HepG2 (cell line): ENCODE measurements around the gene SSU72. TPM values are rescaled to one million over a fixed set of nuclear protein-coding genes. Genes with fewer than 3 reads are reported as not detected.

Experiments
- SRY ChIP-seq: sonication (generic); formaldehyde crosslinking; IDR thresholded peaks from 2 replicates; pipeline ENCODE4 v1.8.0; 2022; ENCODE audit warnings: mild to moderate bottlenecking, missing genetic modification reagents
- ZNF274 ChIP-seq: sonication (generic); formaldehyde crosslinking; IDR thresholded peaks from 2 replicates; pipeline ENCODE4 v1.5.1; 2020; ENCODE audit warnings: mild to moderate bottlenecking, missing genetic modification reagents
- ZNF879 ChIP-seq: sonication (generic); formaldehyde crosslinking; IDR thresholded peaks from 2 replicates; pipeline ENCODE4 v1.8.1; 2023; ENCODE audit warnings: missing genetic modification reagents
- polyA plus RNA-seq, 8 experiments: library from polyadenylated mRNA; depleted of rRNA in 3 of 8; stranded (reverse) in 7 of 8; unstranded in 1 of 8; fragments of >200 nt; fragmentation: Illumina TruSeq in 4 of 8; extraction: Trizol in 4 of 8; gene quantifications; 2 replicates each; pipeline versions ENCODE4 v1.2.1 to v1.2.3, GENCODE V29; 2011 to 2016; ENCODE audit warnings: low read depth in 4 of 8, missing spikeins in 1 of 8, mixed read lengths in 1 of 8; ENCODE audit not compliant: insufficient read depth in 1 of 8
- total RNA-seq, 5 experiments: library from RNA; depleted of rRNA; stranded (reverse); fragments of >200 nt; fragmentation: Illumina TruSeq; extraction: Trizol; gene quantifications; 2 replicates each; pipeline ENCODE4 v1.2.3, GENCODE V29; 2016; ENCODE audit warnings: low read depth in 1 of 5
- TF ChIP-seq, protein P1 (sequence below): sonication (generic); formaldehyde crosslinking; conservative IDR thresholded peaks from 2 replicates; pipeline ENCODE4 v1.4.0; 2020; ENCODE audit warnings: mild to moderate bottlenecking, missing genetic modification reagents, moderate library complexity
- TF ChIP-seq, protein P2 (sequence below): sonication (generic); formaldehyde crosslinking; IDR thresholded peaks from 2 replicates; pipeline ENCODE4 v1.4.0; 2020; ENCODE audit warnings: mild to moderate bottlenecking, missing genetic modification reagents, borderline replicate concordance
- TF ChIP-seq, protein P3 (sequence below): sonication (generic); formaldehyde crosslinking; conservative IDR thresholded peaks from 2 replicates; pipeline ENCODE4 v1.8.0; 2022; ENCODE audit warnings: missing genetic modification reagents
- TF ChIP-seq, protein P4 (sequence below): sonication (generic); formaldehyde crosslinking; IDR thresholded peaks from 2 replicates; pipeline ENCODE4 v1.4.0; 2020; ENCODE audit warnings: missing genetic modification reagents, borderline replicate concordance
- TF ChIP-seq, protein P5 (sequence below): sonication (generic); formaldehyde crosslinking; IDR thresholded peaks from 2 replicates; pipeline ENCODE4 v1.4.0; 2020; ENCODE audit warnings: mild to moderate bottlenecking, missing genetic modification reagents

Gene SSU72
- total and polyA plus RNA-seq, 2 of the 13 experiments (the other 11 are each of a cell fraction or from before 2014, with no cell fraction given) = 42.8 to 67.1 TPM

DNA sequence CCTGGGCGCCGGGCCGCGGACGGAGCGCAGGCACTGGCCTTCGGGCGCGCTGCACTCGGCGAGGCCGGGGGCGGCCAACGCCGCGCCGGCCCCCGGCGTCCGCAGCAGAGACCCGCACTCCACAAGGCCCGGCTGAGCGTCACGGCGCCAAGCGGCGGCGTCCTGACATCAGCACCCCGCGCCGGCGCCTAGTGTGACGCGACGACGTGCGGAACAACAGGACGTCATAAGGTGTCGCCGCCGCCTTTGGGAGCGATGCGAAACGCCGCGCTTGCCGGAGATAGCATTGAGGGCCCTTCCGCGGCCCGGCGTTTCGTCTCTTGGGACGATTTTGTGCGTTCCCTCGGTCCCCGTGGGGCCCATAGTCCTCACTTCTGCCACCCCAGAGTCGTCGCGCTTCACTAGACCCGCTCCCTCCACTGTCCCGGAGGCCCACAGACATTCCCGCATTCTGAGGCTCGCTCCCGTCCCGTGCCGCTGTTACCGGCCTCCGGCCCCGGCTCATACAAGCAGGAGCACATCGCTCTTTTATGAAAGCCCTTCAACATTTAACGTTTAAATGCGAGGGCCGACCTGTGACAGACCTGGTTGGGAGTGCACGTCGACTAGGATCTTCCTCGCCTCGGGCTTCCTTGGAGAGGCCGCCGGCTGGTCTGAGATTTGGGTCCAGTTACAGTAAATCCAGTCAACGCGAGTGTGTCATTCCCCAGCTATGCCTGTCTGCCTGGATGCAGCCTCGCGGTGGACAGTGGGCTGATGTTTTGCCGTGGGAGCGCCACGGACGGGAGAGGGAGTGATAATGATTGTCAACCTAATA lies at the start of gene SSU72 (continued):
- TF ChIP-seq, protein P1, sequence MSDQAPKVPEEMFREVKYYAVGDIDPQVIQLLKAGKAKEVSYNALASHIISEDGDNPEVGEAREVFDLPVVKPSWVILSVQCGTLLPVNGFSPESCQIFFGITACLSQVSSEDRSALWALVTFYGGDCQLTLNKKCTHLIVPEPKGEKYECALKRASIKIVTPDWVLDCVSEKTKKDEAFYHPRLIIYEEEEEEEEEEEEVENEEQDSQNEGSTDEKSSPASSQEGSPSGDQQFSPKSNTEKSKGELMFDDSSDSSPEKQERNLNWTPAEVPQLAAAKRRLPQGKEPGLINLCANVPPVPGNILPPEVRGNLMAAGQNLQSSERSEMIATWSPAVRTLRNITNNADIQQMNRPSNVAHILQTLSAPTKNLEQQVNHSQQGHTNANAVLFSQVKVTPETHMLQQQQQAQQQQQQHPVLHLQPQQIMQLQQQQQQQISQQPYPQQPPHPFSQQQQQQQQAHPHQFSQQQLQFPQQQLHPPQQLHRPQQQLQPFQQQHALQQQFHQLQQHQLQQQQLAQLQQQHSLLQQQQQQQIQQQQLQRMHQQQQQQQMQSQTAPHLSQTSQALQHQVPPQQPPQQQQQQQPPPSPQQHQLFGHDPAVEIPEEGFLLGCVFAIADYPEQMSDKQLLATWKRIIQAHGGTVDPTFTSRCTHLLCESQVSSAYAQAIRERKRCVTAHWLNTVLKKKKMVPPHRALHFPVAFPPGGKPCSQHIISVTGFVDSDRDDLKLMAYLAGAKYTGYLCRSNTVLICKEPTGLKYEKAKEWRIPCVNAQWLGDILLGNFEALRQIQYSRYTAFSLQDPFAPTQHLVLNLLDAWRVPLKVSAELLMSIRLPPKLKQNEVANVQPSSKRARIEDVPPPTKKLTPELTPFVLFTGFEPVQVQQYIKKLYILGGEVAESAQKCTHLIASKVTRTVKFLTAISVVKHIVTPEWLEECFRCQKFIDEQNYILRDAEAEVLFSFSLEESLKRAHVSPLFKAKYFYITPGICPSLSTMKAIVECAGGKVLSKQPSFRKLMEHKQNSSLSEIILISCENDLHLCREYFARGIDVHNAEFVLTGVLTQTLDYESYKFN (CRISPR knock-in tag) = no peak
- TF ChIP-seq, protein P2, sequence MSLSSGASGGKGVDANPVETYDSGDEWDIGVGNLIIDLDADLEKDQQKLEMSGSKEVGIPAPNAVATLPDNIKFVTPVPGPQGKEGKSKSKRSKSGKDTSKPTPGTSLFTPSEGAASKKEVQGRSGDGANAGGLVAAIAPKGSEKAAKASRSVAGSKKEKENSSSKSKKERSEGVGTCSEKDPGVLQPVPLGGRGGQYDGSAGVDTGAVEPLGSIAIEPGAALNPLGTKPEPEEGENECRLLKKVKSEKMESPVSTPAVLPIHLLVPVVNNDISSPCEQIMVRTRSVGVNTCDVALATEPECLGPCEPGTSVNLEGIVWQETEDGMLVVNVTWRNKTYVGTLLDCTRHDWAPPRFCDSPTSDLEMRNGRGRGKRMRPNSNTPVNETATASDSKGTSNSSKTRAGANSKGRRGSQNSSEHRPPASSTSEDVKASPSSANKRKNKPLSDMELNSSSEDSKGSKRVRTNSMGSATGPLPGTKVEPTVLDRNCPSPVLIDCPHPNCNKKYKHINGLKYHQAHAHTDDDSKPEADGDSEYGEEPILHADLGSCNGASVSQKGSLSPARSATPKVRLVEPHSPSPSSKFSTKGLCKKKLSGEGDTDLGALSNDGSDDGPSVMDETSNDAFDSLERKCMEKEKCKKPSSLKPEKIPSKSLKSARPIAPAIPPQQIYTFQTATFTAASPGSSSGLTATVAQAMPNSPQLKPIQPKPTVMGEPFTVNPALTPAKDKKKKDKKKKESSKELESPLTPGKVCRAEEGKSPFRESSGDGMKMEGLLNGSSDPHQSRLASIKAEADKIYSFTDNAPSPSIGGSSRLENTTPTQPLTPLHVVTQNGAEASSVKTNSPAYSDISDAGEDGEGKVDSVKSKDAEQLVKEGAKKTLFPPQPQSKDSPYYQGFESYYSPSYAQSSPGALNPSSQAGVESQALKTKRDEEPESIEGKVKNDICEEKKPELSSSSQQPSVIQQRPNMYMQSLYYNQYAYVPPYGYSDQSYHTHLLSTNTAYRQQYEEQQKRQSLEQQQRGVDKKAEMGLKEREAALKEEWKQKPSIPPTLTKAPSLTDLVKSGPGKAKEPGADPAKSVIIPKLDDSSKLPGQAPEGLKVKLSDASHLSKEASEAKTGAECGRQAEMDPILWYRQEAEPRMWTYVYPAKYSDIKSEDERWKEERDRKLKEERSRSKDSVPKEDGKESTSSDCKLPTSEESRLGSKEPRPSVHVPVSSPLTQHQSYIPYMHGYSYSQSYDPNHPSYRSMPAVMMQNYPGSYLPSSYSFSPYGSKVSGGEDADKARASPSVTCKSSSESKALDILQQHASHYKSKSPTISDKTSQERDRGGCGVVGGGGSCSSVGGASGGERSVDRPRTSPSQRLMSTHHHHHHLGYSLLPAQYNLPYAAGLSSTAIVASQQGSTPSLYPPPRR (CRISPR knock-in tag) = no peak
- TF ChIP-seq, protein P3, sequence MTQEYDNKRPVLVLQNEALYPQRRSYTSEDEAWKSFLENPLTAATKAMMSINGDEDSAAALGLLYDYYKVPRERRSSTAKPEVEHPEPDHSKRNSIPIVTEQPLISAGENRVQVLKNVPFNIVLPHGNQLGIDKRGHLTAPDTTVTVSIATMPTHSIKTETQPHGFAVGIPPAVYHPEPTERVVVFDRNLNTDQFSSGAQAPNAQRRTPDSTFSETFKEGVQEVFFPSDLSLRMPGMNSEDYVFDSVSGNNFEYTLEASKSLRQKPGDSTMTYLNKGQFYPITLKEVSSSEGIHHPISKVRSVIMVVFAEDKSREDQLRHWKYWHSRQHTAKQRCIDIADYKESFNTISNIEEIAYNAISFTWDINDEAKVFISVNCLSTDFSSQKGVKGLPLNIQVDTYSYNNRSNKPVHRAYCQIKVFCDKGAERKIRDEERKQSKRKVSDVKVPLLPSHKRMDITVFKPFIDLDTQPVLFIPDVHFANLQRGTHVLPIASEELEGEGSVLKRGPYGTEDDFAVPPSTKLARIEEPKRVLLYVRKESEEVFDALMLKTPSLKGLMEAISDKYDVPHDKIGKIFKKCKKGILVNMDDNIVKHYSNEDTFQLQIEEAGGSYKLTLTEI = no peak
- TF ChIP-seq, protein P4, sequence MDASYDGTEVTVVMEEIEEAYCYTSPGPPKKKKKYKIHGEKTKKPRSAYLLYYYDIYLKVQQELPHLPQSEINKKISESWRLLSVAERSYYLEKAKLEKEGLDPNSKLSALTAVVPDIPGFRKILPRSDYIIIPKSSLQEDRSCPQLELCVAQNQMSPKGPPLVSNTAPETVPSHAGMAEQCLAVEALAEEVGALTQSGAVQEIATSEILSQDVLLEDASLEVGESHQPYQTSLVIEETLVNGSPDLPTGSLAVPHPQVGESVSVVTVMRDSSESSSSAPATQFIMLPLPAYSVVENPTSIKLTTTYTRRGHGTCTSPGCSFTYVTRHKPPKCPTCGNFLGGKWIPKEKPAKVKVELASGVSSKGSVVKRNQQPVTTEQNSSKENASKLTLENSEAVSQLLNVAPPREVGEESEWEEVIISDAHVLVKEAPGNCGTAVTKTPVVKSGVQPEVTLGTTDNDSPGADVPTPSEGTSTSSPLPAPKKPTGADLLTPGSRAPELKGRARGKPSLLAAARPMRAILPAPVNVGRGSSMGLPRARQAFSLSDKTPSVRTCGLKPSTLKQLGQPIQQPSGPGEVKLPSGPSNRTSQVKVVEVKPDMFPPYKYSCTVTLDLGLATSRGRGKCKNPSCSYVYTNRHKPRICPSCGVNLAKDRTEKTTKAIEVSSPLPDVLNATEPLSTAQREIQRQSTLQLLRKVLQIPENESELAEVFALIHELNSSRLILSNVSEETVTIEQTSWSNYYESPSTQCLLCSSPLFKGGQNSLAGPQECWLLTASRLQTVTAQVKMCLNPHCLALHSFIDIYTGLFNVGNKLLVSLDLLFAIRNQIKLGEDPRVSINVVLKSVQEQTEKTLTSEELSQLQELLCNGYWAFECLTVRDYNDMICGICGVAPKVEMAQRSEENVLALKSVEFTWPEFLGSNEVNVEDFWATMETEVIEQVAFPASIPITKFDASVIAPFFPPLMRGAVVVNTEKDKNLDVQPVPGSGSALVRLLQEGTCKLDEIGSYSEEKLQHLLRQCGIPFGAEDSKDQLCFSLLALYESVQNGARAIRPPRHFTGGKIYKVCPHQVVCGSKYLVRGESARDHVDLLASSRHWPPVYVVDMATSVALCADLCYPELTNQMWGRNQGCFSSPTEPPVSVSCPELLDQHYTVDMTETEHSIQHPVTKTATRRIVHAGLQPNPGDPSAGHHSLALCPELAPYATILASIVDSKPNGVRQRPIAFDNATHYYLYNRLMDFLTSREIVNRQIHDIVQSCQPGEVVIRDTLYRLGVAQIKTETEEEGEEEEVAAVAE = peak; percentile 31; the same call in 1 of the 2 replicates
- TF ChIP-seq, protein P5, sequence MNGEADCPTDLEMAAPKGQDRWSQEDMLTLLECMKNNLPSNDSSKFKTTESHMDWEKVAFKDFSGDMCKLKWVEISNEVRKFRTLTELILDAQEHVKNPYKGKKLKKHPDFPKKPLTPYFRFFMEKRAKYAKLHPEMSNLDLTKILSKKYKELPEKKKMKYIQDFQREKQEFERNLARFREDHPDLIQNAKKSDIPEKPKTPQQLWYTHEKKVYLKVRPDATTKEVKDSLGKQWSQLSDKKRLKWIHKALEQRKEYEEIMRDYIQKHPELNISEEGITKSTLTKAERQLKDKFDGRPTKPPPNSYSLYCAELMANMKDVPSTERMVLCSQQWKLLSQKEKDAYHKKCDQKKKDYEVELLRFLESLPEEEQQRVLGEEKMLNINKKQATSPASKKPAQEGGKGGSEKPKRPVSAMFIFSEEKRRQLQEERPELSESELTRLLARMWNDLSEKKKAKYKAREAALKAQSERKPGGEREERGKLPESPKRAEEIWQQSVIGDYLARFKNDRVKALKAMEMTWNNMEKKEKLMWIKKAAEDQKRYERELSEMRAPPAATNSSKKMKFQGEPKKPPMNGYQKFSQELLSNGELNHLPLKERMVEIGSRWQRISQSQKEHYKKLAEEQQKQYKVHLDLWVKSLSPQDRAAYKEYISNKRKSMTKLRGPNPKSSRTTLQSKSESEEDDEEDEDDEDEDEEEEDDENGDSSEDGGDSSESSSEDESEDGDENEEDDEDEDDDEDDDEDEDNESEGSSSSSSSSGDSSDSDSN (CRISPR knock-in tag) = peak; percentile 24; the same call in 1 of the 2 replicates
- 0 out of 2 replicates have a peak, but pooled peaks have one; percentile 26 for TF ChIP-seq ZNF879
- peak; percentile 70; the same call in 1 of the 2 replicates for TF ChIP-seq ZNF274
- no peak for TF ChIP-seq SRY (CRISPR knock-in tag)
